GM12873 (cell line): ENCODE data around the gene LRRC8B.

Experiments
- TF ChIP-seq, protein P1 (sequence below): IDR thresholded peaks from 2 replicates; pipeline ENCODE4 v1.5.1; 2012; ENCODE audit warnings: low read depth, mild to moderate bottlenecking, moderate library complexity, low read length, control low read depth; ENCODE audit not compliant: insufficient read depth; ENCODE audit errors: missing control alignments

LRRC8B gene

DNA sequence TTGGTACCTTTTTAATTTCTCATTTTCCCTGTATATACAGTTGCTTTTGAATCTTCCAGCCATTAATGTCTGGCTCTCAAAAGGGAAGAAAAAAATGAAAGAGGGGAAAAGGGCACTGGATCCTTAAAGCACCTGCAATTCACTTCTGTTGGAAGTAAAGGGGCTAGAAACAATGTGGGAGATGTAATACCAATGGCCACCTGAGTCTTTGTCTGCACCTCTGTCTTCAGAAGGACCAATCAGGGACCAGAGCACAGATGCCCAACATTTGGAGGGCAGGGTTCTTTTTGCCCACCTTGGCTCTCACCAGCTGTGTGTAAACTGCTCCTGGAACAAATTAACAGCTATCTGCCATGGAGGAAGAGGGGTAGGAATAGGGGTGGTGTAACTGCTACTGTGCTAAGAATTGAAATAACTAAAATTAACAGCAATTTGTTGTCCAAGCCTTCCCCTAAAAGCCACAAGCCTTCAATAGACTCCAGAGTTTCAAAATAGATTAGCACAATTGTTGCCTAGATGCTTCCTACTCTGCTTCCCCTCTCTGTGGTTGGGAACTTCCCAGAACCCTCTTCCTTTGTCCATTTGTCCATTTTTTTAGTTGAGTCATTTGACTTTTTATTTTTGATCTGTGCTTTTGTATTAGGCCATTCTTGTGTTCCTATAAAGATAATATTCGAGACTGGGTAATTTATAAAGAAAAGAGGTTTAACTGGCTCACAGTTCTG lies 11.5 kb upstream of the LRRC8B start:
- TF ChIP-seq, protein P1, sequence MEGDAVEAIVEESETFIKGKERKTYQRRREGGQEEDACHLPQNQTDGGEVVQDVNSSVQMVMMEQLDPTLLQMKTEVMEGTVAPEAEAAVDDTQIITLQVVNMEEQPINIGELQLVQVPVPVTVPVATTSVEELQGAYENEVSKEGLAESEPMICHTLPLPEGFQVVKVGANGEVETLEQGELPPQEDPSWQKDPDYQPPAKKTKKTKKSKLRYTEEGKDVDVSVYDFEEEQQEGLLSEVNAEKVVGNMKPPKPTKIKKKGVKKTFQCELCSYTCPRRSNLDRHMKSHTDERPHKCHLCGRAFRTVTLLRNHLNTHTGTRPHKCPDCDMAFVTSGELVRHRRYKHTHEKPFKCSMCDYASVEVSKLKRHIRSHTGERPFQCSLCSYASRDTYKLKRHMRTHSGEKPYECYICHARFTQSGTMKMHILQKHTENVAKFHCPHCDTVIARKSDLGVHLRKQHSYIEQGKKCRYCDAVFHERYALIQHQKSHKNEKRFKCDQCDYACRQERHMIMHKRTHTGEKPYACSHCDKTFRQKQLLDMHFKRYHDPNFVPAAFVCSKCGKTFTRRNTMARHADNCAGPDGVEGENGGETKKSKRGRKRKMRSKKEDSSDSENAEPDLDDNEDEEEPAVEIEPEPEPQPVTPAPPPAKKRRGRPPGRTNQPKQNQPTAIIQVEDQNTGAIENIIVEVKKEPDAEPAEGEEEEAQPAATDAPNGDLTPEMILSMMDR, result no peak

DNA sequence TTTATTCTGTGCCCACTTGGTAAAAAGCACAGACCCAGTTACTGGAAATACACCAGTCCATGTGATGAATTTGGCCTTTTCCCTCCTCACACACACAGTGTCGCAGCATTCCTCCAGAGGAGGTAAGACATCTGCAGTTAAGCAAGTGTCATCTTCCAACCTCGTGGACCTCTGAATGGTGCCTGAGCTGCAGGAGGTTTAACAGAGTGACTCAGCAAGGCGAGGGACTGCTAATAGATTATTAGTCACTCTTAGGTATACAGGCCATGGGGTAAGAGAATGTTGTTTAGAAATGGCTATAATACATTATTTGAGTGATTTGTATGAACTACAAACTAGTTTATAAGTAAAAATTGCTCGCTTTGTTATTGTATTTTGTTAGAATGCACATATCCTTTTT lies 8.6 kb upstream of the LRRC8B start:
- TF ChIP-seq, protein P1, result no peak

DNA sequence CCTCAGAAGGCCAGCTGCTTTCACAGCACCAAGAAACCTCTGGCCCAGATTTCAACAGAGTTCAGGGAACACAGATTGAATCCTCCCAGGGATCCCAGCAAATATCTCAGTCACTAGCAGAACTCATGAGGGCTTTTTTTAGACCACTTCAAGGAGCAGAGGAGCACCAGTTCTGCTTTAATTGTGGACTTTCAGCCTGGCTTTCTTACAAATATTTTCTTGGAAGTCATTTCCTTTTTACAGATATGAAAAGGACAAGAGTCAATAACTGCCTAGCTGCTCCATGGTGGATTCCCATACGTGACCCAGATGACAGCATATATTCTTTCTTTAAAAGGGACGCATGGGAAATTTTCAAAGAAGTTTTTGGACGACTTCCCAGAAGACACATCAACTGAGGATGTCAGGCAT lies 6.4 kb upstream of the LRRC8B start:
- TF ChIP-seq, protein P1, result no peak

DNA sequence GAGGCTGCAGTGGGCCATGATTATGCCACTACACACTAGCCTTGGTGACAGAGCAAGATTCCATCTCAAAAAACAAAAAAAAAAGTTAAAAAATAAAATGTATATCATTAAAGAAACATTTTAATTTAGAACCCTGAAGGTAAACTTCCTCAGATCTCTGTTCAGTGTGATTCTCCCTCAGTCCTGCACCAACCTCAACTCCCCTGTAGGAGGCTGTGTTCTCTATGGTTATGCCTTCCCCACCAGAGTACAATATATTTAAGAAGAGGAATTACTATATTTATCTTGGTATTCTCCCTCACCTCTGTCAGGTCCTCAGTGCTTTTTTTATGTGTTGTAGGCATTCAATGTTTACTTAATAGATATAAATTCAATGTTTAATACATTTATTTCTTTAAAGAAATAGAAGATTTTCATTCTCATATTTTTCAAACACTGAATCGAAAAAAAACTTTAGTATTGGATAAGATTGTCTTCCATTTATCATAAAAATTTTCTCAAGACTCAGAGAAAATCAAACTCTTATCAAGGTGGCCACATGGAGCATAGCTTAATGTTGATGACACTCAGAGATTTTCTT lies 4.8 kb upstream of the LRRC8B start:
- TF ChIP-seq, protein P1, result peak; percentile 64

DNA sequence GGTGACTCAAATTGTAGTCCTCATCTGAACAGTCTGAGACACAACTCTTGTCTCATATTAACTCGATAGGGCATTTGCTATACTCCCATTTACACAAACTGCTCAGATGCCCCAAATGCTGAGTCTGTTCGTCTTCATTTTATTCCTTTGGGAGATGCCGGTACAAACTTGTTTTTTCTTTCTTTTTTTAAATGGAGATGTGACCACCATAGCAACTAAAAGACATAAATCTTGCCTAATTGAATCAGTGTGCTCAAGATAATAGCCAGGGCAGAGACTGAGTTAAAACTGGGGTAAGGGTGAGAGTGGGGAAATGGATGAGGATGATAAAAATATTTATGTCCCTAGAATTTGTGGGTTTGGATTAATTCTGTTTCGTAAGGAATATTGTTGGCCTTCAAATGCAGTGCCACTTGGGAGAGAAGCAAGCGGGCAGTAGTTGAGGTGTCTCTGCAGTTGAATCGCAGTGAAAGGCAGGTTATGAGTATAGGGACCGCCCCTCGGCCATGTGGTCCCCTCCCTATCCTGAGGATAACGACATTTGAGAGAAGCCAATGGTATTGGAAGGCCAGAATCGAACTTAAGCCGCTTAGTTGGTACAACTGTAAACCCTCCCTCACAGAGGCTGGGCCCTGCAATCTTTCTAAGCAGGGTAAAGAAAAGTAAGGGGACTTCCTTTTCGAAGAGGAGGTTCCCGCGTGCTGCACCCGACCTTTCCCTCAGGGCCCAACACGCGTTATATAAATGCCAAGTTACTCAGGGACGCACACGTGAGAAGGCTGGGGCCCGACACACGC lies 859 bp upstream of the LRRC8B start:
- TF ChIP-seq, protein P1, result no peak

DNA sequence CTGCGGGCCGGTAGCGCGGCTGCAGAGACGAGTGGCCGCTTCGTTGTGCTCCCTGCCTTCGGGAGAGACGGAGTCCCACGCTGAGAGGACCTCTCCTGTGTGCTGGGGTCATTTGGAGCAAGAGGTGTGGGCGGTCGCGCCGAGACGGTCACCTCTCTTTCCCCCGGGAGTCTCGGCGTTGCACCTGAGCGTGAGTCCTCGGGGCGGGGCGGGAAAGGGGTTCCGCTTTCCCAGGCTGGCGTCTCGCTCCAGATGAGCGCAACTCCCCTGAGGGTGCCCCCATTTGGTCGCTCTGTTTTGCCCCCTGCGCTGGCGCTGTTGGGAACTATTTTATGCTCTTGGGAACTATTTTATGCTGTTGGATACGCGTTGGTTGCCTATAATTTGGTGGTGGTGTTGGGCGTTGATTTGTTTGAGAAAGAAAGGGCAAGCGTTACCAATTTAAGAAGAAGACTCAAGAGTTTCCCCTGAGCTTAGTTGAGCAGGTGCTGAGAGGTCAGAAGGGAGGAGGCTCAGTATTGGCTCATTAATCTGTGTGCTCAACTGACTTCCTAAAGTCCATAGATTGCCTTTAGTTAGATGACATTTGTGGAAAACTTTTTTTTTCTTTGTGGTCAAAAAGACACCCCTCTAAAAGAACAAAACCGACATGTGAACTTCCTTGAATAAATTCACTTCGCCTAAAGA lies 683 bp downstream of the LRRC8B start:
- TF ChIP-seq, protein P1, result no peak

DNA sequence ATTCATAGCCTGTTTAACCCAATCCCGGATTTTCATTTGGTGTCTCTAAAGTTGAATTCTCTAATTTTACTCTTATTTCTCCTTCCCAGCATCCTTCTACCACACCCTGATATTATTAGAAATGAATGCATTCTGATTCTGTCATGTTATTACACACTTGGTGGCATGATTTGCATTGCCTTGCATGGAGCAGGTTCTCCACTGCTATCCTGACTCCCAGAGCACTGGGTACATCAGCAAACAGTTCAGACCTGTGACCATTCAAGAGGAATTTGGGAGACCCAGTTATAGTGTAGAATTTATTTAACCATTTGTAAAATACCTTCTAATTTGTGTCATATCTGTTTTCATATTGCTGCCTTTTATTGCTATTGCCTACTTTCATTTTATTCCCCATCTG lies 2.6 kb downstream of the LRRC8B start:
- TF ChIP-seq, protein P1, result no peak
